Stimulated activated CD4-positive, alpha-beta T cell treated with anti-CD3 and anti-CD28 coated beads, Interleukin-12 subunit alpha, Interleukin-12 subunit beta, amount 100 ng/mL, for 24 hours (primary cell): ENCODE data around the gene CENPV.
"Not testable (repeated sequence)": the region's sequence is repeated elsewhere in the genome, so short reads cannot be mapped to it uniquely, and the experiment has no call there.

Experiments
- DNase-seq, 2 experiments: peaks; one replicate each; pipeline ENCODE4 v3.0.0-alpha.2; 2020; ENCODE audit warnings: low read depth in 2 of 2

Gene CENPV

DNA sequence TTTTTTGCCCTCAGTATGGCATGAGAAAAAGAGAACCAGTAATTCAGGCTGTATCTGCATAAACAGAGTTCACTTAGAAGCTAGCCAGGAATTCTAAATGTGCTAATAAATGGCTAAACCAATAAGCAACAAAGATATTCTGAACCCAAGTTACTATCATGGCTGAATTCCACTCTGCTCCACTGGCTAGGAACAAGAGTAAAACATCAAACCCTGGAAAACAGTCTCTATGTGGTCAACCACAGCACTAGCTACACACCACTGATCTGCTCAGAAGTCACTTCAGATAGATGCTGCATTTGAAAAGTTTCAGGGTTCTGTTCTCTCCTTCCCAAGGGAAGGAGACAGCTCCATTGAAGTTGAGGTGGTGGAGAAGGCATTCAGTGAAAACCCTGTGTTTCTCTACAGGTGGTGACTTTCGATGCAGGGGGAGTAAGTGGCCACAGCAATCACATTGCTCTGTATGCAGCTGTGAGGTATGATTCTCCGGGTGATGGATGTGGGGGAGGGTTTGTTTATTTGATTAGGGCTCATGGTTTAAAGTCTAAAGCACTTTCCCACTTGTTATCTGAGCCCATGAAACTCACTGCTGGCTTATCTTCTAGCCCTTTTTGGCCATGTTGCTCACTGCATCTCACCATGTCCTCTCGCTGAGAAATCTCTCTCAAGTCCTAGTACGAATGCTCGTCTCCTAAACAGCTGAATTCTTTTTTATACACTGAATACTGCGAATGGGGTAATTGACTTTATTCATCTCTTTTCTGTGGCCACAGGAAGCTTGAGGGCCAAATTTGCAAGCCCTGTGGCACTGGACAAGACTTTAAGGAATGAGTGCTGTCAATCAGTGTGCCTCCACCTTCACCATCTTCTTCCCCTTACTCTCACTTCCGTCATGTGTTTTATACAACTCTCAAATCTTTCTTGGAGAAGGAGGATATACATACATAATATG, 39.9 kb downstream of the CENPV start:
- DNase-seq: no peak

DNA sequence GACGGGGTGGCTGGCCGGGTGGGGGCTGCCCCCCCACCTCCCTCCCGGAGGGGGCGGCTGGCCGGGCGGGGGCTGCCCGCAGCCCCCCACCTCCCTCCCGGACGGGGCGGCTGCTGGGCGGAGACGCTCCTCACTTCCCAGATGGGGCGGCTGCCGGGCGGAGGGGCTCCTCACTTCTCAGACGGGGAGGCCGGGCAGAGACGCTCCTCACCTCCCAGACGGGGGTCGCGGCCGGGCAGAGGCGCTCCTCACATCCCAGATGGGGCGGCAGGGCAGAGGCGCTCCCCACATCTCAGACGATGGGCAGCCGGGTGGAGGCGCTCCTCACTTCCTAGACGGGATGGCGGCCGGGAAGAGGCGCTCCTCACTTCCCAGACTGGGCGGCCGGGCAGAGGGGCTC, 41.2 kb downstream of the CENPV start:
- not testable (repeated sequence) for DNase-seq

DNA sequence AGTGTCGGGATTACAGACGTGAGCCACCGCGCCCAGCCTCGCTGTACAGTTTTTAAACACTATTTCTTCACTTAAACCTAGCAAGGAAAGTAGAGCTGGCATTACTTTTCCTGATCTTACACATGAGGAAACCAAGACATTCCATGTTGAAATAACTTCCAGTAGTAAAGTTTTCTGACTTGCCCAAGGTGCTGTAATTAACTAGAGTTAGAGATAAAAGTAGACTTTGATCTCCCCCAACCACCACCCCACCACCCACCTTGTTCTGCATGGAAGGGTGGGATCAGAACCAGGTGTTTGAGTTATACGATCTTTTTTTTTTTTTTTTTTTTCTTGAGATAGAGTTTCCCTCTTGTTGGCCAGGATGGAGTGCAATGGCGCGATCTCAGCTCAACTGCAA, 47.1 kb downstream of the CENPV start:
- no peak for DNase-seq

DNA sequence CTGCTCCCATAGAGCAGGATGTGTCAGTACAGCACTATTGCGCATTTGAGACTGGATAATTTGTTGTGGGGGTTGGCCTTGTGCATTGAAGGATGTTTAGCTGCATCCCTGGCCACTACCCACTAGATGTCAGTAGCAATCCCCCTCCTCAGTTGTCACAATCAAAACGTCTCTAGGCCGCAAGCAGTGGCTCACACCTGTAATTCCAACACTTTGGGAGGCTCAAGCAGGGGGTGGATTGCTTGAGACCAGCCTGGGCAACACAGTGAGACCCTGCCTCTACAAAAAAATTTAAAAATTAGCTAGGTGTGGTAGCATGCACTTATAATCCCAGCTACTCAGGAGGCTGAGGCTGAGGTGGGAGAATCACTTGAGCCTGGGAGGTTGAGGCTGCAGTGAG, 48.4 kb downstream of the CENPV start:
- no peak for DNase-seq

DNA sequence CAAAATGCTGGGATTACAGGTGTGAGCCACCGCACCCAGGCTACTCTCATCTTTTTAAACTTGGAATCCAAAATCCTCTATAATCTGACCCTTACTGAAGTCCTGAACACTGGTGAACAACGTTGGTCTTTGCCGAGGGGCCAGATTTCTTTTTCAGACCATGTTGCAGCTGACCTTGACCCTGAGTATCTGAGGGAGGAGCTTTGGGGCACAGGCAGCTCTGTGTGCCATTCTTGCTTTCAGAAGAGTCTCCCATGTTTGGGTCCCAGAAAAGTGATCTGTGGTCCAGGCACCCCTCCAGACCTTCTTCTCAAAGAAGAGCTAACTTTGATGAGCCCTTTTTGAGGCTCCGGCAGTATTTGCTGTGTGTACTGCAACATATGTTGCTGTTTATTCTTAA, 50.4 kb downstream of the CENPV start:
- DNase-seq: no peak

DNA sequence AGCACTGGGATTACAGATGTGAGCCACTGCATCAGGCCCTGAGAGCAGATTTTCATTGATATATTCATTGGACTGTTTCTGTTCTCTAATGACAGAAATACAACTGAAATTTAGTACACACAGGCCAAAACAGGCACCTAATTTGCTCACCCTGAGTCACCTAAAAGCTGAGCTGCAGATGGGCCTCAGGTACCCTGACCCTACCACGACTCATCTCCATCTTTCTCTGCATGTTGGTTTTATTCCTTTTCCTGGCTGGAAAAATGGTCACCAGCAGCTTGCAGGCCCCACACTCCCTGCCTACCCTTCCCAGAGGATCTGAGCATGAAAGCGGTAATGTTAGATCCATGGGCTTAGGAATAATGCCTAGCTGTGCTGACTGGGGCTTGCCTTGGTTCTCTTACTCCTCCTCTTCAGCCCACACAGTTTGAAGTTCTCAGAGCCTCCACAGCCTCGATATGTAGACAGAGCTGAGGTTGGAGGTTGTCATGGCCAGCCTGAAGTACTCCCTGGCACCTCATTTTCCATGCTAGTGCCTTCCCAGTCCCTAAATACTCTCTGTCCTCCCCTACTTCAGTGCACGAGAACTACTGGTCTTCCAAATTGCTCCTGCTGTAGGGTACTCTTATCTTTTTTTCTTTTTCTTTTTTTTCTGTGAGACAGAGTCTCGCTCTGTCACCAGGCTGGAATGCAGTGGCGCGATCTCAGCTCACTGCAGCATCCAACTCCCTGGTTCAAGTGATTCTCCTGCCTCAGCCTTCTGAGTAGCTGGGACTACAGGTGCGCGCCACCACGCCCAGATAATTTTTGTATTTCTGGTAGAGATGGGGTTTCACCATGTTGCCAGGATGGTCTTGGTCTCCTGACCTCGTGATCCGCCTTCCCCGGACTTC, 51.1 kb downstream of the CENPV start:
- no peak for DNase-seq

DNA sequence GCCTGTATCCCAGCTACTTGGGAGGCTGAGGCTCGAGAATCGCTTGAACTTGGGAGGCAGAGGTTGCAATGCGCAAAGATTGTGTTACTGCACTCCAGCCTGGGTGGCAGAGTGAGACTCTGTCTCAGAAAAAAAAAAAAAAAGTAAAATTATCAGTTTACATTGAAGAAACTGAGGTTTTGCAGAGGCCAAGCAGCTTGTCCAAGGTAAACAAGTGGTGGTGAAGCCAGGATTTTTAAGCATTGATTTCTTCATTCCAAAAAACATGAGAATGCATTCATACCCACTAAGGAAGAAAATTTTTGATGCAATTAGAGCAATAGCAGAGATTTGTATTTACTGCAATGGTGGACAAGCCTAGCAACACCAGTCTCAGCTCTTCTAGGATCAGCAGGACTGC, 52.7 kb downstream of the CENPV start:
- no peak for DNase-seq

DNA sequence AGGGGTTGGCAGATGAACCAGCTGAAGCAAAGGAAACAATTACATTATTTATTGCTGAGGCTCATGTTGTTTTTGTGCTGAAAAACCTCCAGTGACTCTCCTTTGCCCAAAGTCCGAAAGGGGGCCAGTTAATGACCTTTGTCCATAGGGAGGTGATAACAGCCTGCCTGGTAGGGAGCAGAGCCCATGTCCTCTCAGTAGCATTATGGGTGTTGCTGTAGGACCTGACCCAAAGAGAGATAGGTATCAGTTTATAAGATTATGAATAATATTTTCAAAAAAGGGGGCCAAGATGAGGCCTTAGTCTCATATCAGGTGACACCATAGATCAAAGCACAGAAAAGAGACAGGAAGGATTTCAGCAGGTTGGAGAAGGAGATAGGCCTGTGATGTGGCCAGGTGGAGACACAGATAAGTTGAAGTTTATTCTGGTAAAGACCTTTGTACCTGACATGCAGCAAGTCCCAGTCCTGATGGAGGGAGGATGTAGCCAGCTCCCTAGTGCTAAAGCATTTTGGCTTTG, 55.1 kb downstream of the CENPV start:
- no peak for DNase-seq

DNA sequence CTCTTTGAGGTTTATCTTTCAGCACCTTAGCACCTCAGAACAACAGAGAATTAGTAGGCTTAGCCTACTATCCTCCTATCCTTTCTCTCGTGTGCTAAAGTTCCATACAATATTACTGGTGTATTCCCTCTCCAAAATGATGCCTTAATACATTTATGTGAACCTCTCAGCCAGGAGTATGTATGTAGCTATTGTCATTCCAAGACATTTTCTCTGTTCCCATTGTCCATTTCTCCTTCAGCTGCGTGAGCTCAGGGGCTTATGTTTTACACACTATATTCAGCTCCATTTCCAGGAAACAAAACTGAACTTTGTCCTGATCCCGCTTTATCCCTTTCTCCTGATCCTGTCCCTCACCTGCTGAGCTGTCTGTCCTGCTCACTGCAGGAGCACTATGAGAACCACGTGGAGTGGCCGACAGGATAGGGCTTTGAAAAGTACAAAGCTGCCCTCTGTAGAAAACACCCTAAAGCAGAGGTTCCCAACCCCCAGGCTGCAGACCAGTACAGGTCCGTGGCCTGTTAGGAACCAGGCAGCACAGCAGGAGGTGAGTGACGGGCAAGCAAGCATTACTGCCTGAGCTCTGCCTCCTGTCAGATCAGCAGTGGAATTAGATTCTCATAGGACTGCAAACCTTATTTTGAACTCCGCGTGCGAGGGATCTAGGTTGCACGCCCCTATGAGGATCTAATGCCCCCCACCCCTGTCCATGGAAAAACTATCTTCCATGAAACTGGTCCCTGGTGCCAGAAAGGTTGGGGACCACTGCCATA, 55.7 kb downstream of the CENPV start:
- DNase-seq: no peak

DNA sequence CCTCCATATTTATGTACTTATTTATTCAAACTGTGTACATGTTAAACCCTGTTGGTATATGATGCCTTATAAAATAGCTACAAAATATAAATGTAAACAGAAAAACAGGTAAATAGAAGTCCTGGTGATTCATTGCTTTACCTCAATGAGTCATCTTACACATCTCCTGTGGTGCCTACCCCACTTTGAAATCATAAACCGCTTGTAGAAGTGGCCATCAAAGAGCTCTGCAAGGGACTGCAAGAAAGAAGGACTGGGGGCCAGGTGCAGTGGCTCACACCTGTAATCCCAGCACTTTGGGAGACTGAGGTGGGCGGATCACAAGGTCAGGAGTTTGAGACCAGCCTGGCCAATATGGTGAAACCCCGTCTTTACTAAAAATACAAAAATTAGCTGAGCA, 57.2 kb downstream of the CENPV start:
- not testable (repeated sequence) for DNase-seq

DNA sequence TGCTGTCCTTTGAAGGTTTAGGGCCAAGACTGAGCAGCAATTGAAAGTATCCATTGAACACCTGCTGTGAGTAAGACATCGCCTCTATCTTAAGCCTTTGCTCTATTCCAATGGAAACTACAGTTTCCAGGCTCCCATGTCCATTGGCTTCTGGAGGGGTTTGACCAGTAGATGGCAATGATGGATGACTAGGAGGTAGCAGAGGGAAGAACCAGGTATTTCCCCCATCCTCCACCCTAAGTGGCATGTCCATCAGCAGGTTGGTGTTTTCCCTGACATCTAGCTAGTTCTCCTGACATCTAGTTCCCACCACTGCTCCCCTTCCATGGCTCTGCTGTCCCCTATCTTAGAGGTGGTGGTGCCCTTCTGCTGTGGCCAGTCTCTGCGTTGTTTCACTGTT, 58.7 kb downstream of the CENPV start:
- no peak for DNase-seq

DNA sequence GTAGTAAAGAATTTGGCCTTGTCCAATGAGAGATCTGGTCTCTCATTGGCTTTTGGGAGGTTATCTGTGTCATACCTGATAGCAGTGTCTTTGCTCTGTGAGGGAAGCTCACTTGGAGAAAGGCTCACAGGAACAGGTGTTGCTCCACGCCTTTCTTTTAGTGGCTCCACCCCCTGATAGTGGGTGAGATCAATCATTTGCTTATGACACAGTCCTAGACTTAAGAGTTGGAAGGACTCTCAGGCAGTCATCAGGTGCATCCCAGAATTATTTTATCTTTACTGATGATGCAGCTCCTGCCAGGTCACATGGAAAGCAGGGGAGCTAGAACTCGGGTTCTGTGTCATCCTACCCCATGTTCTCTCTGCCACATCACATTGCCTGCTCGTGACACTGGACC, 59.3 kb downstream of the CENPV start:
- no peak for DNase-seq
